ENCODE results near the gene CALHM6. TPM values are rescaled to one million over a fixed set of nuclear protein-coding genes. Genes with fewer than 3 reads are reported as not detected.

Gene CALHM6
- total and polyA plus RNA-seq, 3 experiments from 2014 or later: 1.7 to 10.9 (median 2.2) TPM

DNA sequence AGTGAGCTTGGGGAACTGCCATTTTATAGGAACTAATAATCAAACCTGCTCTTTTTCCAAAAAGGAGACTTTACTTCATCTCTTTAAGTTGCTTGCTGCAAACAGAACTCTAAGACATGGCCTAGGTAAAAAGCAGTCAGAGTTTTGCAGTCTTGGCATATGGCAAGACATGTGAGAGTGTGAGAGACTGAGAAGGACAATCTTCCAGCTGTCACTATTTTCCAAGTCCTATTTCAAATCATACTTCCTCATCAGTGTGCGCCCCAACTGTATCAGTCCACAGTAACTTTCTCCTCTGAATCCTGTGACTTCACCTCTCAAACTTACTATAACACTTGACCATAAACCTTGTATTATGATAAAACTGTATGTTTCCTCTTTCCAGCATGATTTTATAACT, 10.4 kb downstream of the CALHM6 start:
- POLR2A ChIA-PET: no interaction called here
- H3K27ac Mint-ChIP-seq: no peak overlapping the region

DNA sequence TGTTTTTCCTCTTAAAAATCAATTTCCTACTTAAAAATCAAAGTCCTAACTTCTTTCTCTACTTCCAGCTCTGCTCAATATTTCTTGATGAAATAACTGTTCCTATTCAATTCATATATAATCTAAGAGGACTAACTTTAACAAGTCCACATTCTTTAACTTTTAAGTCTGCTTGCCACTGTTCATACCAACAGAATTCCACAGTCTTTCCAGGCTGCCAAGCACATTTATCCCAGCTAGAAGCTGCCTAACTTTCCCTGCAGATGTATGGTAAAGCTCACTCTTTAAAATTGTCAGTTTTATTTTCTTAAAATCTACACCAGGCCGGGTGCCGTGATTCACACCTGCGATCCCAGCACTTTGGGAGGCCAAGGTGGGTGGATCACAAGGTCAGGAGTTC, 11.5 kb downstream of the CALHM6 start:
- H3K4me3 Mint-ChIP-seq: no peak overlapping the region
- Histone ChIP-seq H3K9me3 (ENCODE audit: low read length) (no peaks in the 10 kb centered on the region), H3K27ac (ENCODE audit: low read depth, low read length) (no peak overlapping the region), H3K4me3 (ENCODE audit: low read length) (no peak overlapping the region), H3K27me3 (ENCODE audit: insufficient read depth, low read length, poor library complexity, severe bottlenecking) (no peaks in the 10 kb centered on the region), H3K4me1 (ENCODE audit: insufficient read depth, low read length) (peaks cover 18% of the 10 kb centered on the region), H3K36me3 (ENCODE audit: insufficient read depth, low read length) (no peaks in the 10 kb centered on the region)
- no peak overlapping the region for H3K27ac Mint-ChIP-seq
- POLR2A ChIA-PET: no interaction called here
- peaks cover 18 to 29% (median 27%) of the 10 kb centered on the region in 3 donors for H3K4me1 Mint-ChIP-seq
- no peaks in the 10 kb centered on the region for H3K36me3 Mint-ChIP-seq
- CTCF ChIA-PET: no interaction called here
- no peak for DNase-seq
- H3K9me3 Mint-ChIP-seq: no peaks in the 10 kb centered on the region
- H3K27me3 Mint-ChIP-seq: peaks cover 0 to 12% of the 10 kb centered on the region in 2 donors

More for the DNA sequence above, 10.4 kb downstream of the CALHM6 start:
- Histone ChIP-seq H3K9me3 (ENCODE audit: low read length) (no peaks in the 10 kb centered on the region), H3K27me3 (ENCODE audit: insufficient read depth, low read length, poor library complexity, severe bottlenecking) (no peaks in the 10 kb centered on the region), H3K27ac (ENCODE audit: low read depth, low read length) (no peak overlapping the region), H3K4me1 (ENCODE audit: insufficient read depth, low read length) (peaks cover 16% of the 10 kb centered on the region), H3K36me3 (ENCODE audit: insufficient read depth, low read length) (no peaks in the 10 kb centered on the region), H3K4me3 (ENCODE audit: low read length) (no peak overlapping the region)
- Mint-ChIP-seq H3K9me3 (no peaks in the 10 kb centered on the region), H3K27me3 (peaks cover 0 to 12% of the 10 kb centered on the region in 2 donors), H3K4me3 (no peak overlapping the region), H3K4me1 (peaks cover 20 to 34% (median 24%) of the 10 kb centered on the region in 3 donors), H3K36me3 (no peaks in the 10 kb centered on the region)
- DNase-seq: no peak
- CTCF ChIA-PET: no interaction called here

DNA sequence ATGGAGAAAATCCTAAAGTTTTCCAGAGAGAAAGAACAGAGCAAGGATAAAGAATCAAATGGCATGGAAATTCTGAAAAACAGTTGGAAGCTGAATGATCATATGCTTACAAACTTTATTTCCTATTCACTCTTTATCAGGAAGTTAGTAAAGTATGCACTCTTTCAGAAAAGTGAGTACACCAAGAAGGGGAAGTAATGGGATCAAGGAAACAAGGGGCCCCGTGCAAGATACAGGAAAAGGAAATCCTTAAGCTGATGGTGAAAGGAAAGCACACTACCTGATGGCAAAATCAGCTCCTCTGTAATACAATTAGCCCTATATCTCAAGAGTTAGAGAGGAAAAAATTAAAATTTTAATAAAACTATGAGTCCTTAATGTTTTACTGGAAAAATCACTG, 14.0 kb downstream of the CALHM6 start:
- Histone ChIP-seq H3K9me3 (ENCODE audit: low read length) (no peaks in the 10 kb centered on the region), H3K4me1 (ENCODE audit: insufficient read depth, low read length) (peaks cover 18% of the 10 kb centered on the region), H3K36me3 (ENCODE audit: insufficient read depth, low read length) (no peaks in the 10 kb centered on the region), H3K4me3 (ENCODE audit: low read length) (no peak overlapping the region), H3K27me3 (ENCODE audit: insufficient read depth, low read length, poor library complexity, severe bottlenecking) (no peaks in the 10 kb centered on the region), H3K27ac (ENCODE audit: low read depth, low read length) (no peak overlapping the region)
- Mint-ChIP-seq H3K36me3 (peaks cover 0 to 4% (median 0%) of the 10 kb centered on the region in 3 donors), H3K27ac (peak overlapping the region in 7 of 8 donors; percentile 31 to 96 (median 77)), H3K27me3 (peaks cover 0 to 10% of the 10 kb centered on the region in 2 donors), H3K4me1 (peaks cover 18 to 29% (median 25%) of the 10 kb centered on the region in 3 donors), H3K4me3 (peak overlapping the region; percentile 62 to 85 (median 79)), H3K9me3 (no peaks in the 10 kb centered on the region)
- DNase-seq: no peak
- ChIA-PET POLR2A (no interaction called here), CTCF (no interaction called here)

GRCh38 chr6:116476002-116476678, 15.0 kb downstream of the CALHM6 start:
- DNase-seq: peak in 2 of 5 donors; percentile 24 to 28
- Mint-ChIP-seq H3K4me3 (peak overlapping the region; percentile 62 to 85 (median 79)), H3K36me3 (peaks cover 0 to 4% (median 0%) of the 10 kb centered on the region in 3 donors), H3K9me3 (no peaks in the 10 kb centered on the region), H3K27me3 (peaks cover 0 to 9% of the 10 kb centered on the region in 2 donors), H3K4me1 (peaks cover 18 to 29% (median 25%) of the 10 kb centered on the region in 3 donors), H3K27ac (peak overlapping the region; percentile 46 to 96 (median 80))
- Histone ChIP-seq H3K4me1 (ENCODE audit: insufficient read depth, low read length) (peaks cover 18% of the 10 kb centered on the region), H3K9me3 (ENCODE audit: low read length) (no peaks in the 10 kb centered on the region), H3K4me3 (ENCODE audit: low read length) (peak overlapping the region; percentile 20), H3K27ac (ENCODE audit: low read depth, low read length) (no peak overlapping the region), H3K36me3 (ENCODE audit: insufficient read depth, low read length) (no peaks in the 10 kb centered on the region), H3K27me3 (ENCODE audit: insufficient read depth, low read length, poor library complexity, severe bottlenecking) (no peaks in the 10 kb centered on the region)
- CTCF ChIA-PET: no interaction called here
- POLR2A ChIA-PET: no interaction called here

GRCh38 chr6:116482780-116483179, 21.6 kb downstream of the CALHM6 start:
- Mint-ChIP-seq H3K4me3 (no peak overlapping the region), H3K4me1 (no peaks in the 10 kb centered on the region), H3K9me3 (no peaks in the 10 kb centered on the region), H3K36me3 (peaks cover 0 to 4% (median 0%) of the 10 kb centered on the region in 3 donors), H3K27me3 (peaks cover 3 to 35% of the 10 kb centered on the region in 2 donors), H3K27ac (no peak overlapping the region)
- Histone ChIP-seq H3K36me3 (ENCODE audit: insufficient read depth, low read length) (no peaks in the 10 kb centered on the region), H3K27ac (ENCODE audit: low read depth, low read length) (no peak overlapping the region), H3K4me1 (ENCODE audit: insufficient read depth, low read length) (no peaks in the 10 kb centered on the region), H3K4me3 (ENCODE audit: low read length) (no peak overlapping the region), H3K27me3 (ENCODE audit: insufficient read depth, low read length, poor library complexity, severe bottlenecking) (no peaks in the 10 kb centered on the region), H3K9me3 (ENCODE audit: low read length) (no peaks in the 10 kb centered on the region)
- ChIA-PET POLR2A (no interaction called here), CTCF (no interaction called here)
- DNase-seq: no peak

GRCh38 chr6:116483616-116484015, 22.4 kb downstream of the CALHM6 start:
- no peak for DNase-seq
- Mint-ChIP-seq H3K27me3 (peaks cover 5 to 35% of the 10 kb centered on the region in 2 donors), H3K36me3 (peaks cover 0 to 5% (median 0%) of the 10 kb centered on the region in 3 donors), H3K4me3 (no peak overlapping the region), H3K27ac (no peak overlapping the region), H3K4me1 (no peaks in the 10 kb centered on the region), H3K9me3 (peaks cover 0 to 2% (median 0%) of the 10 kb centered on the region in 5 donors)
- Histone ChIP-seq H3K4me1 (ENCODE audit: insufficient read depth, low read length) (no peaks in the 10 kb centered on the region), H3K4me3 (ENCODE audit: low read length) (no peak overlapping the region), H3K9me3 (ENCODE audit: low read length) (no peaks in the 10 kb centered on the region), H3K27me3 (ENCODE audit: insufficient read depth, low read length, poor library complexity, severe bottlenecking) (no peaks in the 10 kb centered on the region), H3K36me3 (ENCODE audit: insufficient read depth, low read length) (no peaks in the 10 kb centered on the region), H3K27ac (ENCODE audit: low read depth, low read length) (no peak overlapping the region)
- ChIA-PET CTCF (no interaction called here), POLR2A (no interaction called here)

DNA sequence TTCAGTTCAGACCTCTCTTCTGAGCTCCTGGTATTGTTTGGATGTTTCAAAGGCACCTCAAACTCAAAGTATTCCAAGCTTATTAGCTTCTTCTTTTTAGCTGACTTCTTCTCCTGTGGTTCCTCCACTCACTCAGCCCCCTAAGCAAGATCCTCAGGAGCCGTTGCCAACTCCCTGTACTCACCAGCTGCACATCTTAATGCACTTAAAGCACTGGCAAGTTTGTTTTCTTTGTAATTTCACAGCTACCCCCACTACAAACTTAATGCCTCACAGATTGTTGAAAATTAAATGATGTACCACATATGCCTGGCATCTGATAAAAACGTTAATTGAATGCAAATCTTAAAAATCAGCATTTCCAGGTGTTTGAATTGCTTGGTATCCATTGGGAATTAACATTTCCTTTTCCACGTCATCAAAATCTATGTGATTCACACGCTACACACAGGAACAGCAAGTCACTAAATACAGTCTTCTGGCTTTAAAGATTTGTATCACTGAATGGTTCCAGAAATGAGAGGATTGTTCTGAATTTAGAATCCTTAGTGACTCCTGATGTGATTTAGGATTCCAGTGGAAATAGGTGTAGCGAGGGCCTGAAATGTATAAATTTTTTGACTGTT, 24.5 kb downstream of the CALHM6 start:
- Mint-ChIP-seq H3K4me1 (no peaks in the 10 kb centered on the region), H3K27me3 (peaks cover 9 to 37% of the 10 kb centered on the region in 2 donors), H3K4me3 (no peak overlapping the region), H3K9me3 (peaks cover 0 to 2% (median 0%) of the 10 kb centered on the region in 5 donors), H3K27ac (no peak overlapping the region), H3K36me3 (peaks cover 0 to 10% (median 0%) of the 10 kb centered on the region in 3 donors)
- no peaks in the 10 kb centered on the region for H3K9me3 ChIP-seq (ENCODE audit: low read length)
- H3K27me3 ChIP-seq (ENCODE audit: insufficient read depth, low read length, poor library complexity, severe bottlenecking): no peaks in the 10 kb centered on the region
- H3K36me3 ChIP-seq (ENCODE audit: insufficient read depth, low read length): no peaks in the 10 kb centered on the region
- H3K4me3 ChIP-seq (ENCODE audit: low read length): no peak overlapping the region
- ChIA-PET CTCF (no interaction called here), POLR2A (no interaction called here)
- H3K27ac ChIP-seq (ENCODE audit: low read depth, low read length): no peak overlapping the region
- H3K4me1 ChIP-seq (ENCODE audit: insufficient read depth, low read length): no peaks in the 10 kb centered on the region
- DNase-seq: no peak

DNA sequence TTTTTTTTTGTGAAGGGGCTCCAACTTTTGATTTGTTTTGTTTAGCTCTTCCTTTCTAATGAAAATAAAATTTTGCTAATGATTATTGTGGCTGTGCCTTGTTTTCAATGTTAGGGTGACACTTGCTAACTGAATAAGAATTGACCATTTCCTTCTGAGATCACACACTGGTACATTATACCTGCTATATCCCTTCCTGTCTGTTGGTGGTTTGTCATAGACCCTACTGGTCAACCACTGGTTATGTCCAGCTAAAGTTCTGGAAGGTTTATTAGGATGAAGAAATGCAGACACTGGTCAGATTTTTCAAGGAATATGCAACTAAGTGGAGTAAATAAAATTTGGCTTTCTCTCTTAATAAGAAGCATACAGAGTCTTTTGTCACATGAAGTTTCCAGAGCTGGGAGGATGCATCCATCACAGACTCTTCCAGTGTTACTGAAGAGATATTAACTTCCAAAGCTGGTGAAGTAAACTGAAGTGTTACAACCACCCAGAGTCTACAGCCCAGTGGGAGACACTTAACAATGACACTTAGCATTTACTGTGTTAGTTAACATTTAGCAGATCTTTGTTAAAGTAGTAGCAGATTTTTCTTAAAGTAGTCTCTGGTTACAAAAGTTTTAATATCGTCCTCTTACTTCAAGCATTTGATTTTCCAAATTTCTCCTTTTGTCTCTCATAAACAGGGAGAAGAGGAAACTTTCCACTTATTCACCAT, 30.6 kb downstream of the CALHM6 start:
- Histone ChIP-seq H3K27me3 (ENCODE audit: insufficient read depth, low read length, poor library complexity, severe bottlenecking) (no peaks in the 10 kb centered on the region), H3K36me3 (ENCODE audit: insufficient read depth, low read length) (no peaks in the 10 kb centered on the region), H3K4me3 (ENCODE audit: low read length) (no peak overlapping the region), H3K9me3 (ENCODE audit: low read length) (no peaks in the 10 kb centered on the region), H3K27ac (ENCODE audit: low read depth, low read length) (no peak overlapping the region), H3K4me1 (ENCODE audit: insufficient read depth, low read length) (no peaks in the 10 kb centered on the region)
- Mint-ChIP-seq H3K27ac (no peak overlapping the region), H3K36me3 (peaks cover 0 to 25% (median 0%) of the 10 kb centered on the region in 3 donors), H3K9me3 (peaks cover 0 to 5% (median 2%) of the 10 kb centered on the region in 5 donors), H3K4me3 (no peak overlapping the region), H3K4me1 (no peaks in the 10 kb centered on the region), H3K27me3 (peaks cover 15 to 16% of the 10 kb centered on the region in 2 donors)
- DNase-seq: no peak
- POLR2A ChIA-PET: no interaction called here
- CTCF ChIA-PET: no interaction called here

All from CD8-positive, alpha-beta memory T cell (primary cell).